ENCODE data around the gene NRCAM. TPM values are rescaled to one million over a fixed set of nuclear protein-coding genes. Genes with fewer than 3 reads are reported as not detected.
A peak's percentile ranks its signal among the peaks of the same experiment; 100 is the strongest.
"Not testable (repeated sequence)": the region's sequence is repeated elsewhere in the genome, so short reads cannot be mapped to it uniquely, and the experiment has no call there.

The NRCAM gene
- polyA plus RNA-seq (ENCODE audit: insufficient read length in 12 of 12) = 10 to 100 TPM in 11 of 12 donors, not detected in 1; 14.1 to 60.4 (median 35.1) TPM
- long read RNA-seq, donor 1 = 0 reads
- long read RNA-seq, donor 2, partial matches to known transcripts = 7 of 7 reads
- long read RNA-seq, donor 2, other reads (novel, unspliced or antisense) = 0 of 7 reads
- long read RNA-seq, donor 3 = 0 reads
- long read RNA-seq, donor 4, partial matches to known transcripts = 0 of 1 reads
- long read RNA-seq, donor 4, other reads (novel, unspliced or antisense) = 0 of 1 reads
- long read RNA-seq, donor 5, partial matches to known transcripts = 15 of 15 reads
- long read RNA-seq, donor 5, other reads (novel, unspliced or antisense) = 0 of 15 reads
- long read RNA-seq, donor 6 = 0 reads
- long read RNA-seq, donor 7 = 0 reads
- long read RNA-seq, donor 8, full-length matches to known transcripts = 1 of 13 reads
- long read RNA-seq, donor 8, partial matches to known transcripts = 12 of 13 reads
- long read RNA-seq, donor 8, other reads (novel, unspliced or antisense) = 0 of 13 reads
- long read RNA-seq, donor 9 = 0 reads
- long read RNA-seq, donor 10, partial matches to known transcripts = 7 of 7 reads
- long read RNA-seq, donor 10, other reads (novel, unspliced or antisense) = 0 of 7 reads
- long read RNA-seq, donor 11 = 0 reads

DNA sequence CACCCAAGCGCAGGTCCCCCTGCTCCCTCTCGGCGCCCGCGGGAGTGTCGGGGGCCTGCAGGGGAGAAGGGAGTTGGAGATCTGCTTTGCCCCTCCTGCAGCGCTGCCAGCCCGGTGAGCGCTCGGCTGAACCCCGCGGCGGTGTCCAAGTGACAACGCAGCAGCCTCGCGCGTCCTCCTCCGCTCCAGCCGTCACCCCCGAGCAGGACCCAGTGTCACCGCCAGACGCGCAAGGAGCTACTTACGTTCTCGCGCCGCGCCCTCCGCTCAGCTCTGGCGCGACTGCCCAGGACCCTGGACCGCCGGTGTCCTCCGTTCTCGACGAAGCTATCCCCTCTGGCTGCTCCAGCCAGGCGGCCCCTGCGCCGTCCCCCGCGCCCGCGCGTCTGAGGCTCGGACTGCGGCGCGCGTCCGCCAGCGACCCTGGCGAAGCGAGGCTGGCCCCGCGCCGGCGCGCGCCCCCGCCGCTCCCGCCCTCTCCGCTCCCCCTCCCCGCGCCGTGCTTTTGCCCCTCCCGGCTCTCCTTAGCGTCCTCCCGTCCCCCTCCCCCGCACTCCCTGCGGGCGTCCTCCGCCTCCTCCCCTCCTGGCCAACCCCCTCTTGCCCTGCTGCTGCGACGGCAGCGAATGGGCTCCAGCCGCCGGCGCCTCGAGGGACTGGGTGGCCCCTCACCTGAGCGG lies at the start of gene NRCAM:
NRCAM (minus strand) TSS at position 439 of the 680 bp plus-strand sequence. CDS start 216,372 bp downstream, outside the sequence.
- DNase-seq = peak; percentile 43

DNA sequence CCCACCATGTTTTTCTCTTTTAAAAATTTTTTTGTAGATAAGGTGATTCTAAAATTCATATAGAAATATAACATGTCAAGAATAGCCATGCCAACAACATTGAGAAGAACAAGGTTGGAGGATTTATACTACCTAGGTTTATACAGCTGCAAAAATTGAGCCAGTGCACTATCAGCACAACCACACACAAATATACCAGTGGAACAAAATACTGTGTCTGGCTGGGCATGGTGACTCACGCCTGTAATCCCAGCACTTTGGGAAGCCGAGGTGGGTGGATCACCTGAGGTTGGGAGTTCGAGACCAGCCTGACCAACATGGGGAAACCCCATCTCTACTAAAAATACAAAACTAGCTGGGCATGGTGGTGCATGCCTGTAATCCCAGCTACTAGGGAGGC lies 48.3 kb upstream of the NRCAM start:
- DNase-seq = not testable (repeated sequence)

DNA sequence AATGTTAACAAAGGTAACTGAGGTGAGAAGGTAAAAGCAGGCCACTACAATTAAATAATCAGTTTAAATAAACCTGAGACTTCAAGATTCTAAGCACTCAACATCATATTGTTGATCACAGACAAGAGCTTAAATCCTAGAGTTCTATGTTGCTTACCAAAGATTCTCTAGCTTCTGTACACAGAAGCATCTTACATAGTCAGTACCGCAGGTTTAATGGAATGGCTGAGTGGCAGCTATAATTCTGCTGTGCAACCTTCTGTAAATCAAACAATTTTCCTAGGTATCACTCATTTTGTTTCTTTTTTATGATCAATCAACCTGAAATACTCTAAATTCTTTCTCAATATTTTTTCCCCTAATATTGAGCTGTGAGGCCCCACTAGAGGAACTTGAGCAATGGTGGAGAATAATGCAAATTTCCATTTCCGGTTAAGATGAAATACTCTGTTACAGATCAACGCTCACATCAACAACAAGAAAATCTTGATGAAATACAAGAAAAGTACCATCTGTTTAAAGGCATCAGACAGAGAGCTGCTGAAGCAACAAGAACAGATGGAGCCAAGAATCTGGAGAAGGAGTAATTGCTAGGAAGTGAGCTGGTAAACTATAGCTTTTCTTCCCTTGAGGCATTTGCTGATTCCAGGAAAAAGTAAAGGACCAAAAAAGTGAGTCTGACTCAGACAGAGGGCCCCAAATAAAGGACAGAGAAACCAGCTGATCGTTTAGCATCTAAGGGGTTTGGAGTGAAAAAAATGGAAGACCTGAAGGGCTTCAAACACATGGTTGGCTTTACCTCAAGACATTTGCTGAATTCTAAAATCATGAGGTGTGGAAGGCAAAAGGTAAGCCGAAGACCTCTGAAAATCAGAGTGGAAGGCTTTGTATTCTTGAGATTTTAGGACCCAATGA lies 47.1 kb upstream of the NRCAM start:
- no peak for DNase-seq

DNA sequence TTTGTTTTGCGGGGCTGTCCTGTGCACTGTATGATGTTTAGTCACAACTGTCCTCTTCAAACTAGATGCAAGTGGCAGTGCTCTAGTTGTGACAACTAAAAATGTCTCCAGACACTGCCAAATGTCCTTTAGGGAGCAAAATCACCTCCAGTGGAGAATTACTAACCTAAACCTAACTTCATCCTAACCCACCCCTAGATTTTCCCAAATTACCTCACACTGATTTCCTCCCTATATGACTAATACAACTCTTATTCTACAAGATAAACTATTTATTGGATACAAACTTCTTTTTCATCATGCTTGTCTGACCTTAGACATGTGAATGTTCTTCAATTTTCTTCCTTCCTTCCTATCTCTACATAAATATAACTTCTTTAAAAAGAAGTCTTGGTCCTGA lies 43.3 kb upstream of the NRCAM start:
- DNase-seq = no peak

DNA sequence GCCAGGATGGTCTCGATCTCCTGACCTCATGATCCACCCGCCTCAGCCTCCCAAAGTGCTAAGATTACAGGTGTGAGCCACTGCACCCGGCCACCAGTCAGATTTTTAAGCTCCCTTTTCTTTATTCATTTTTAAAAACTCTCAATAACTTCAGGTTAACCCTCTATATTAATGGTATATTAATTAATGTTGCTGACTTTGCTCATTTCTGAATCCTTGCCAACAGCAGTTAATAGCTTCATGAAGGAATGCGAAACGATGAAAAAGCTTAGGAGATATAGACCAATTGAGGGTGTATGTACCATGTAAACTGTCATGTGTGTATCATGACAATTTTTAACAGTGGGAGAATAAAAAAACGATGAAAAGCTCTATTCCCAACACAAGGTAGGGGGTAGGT lies 42.2 kb upstream of the NRCAM start:
- no peak for DNase-seq

DNA sequence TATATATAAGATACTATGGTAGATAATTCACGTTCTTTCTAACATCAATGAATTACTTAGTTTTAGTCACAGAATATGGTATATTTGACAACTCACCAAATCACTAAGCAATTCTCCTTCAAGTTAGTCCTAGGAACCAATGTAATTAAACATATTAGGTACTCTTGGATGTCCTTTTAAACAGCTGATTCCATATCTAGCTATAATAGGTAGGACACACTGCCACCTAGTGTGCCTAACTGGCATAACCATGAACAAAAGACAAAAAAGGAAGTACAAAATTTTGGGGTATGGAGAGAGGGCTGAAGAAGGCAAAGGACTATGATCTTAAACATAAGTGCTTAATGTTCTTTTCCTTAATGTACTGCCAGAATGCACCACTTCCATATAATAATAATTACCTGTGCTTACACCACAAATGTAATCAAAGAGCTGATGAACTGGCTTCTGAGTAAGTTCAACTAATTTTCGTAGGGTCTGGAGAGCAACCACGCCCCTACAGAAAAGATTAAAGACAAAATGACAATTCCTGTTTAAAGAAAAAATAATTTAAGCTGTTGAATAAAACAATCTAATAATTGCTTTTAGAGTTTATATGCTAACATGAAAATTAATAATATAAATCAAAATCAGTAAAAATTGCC lies 41.0 kb upstream of the NRCAM start:
- peak; percentile 43 for DNase-seq

DNA sequence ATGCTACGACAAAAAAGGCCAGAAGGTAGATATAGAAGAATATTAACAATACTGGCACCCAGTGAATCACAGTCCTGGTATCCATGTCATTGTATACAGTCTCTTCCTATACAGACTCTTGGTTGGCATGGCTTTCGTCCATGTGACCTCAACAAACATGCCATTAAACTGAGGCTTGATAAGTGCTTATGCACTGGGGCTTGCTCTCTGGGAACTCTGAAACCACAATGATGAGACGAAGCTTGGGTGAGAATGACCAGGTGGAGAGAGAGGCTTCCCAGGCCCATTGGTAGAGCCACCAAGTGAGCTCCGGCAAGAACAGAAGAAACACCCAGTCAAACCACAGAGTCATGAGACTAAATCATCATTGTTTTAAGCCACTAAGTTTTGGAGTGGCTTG lies 36.5 kb upstream of the NRCAM start:
- DNase-seq = no peak

DNA sequence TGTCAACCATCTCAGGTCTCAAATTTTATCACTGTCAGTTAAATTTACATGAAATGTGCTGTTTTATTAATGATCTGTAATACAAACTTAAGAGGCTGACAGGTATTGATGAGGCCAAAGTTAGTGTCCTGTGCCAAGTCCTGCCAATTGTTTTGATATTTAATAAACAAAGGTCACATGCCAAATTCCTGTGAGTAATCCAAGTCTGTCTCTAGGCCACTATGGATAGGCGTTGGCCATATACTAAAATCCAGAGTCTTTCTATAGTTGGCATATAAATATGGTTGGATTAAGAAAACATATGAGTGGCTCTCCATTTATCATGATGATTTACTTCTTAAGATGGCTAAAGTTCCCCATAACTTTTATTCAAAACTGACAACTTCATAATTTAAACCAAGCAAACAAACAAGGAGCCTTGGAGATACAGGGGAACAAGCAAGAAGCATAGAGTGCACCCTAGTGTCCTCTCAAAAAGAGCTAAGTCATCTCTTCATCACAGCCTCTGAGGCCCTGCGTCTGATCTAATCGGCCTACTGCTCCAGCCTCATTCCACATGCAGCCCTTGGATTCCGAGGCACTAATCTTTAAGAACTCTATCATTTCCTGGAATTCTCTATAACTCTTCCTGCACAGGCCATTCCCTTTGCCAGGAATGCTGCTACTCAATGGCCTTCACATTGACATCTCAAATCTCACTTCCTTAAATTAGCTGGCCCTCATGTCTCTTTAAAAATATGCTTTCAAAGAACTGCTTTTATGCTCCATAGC lies 32.7 kb upstream of the NRCAM start:
- no peak for DNase-seq

DNA sequence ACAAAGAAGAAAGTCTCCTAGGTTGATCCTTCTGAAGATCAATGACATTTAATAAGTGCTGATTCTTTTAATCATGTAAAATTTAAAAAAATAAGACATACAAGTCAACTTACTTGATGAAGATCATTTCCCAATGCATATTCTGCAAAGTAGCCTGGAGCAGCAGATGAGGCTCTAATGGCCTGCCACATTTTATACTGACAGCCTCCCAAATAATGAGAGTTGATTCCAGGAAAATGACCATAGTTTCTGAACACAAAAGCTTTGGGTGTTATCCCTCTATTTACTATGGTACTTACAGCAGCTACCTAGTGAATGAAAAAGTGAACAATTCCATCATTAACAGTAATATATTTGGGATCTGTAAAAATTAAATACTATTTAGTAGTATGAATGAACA lies 31.4 kb upstream of the NRCAM start:
- DNase-seq = no peak

DNA sequence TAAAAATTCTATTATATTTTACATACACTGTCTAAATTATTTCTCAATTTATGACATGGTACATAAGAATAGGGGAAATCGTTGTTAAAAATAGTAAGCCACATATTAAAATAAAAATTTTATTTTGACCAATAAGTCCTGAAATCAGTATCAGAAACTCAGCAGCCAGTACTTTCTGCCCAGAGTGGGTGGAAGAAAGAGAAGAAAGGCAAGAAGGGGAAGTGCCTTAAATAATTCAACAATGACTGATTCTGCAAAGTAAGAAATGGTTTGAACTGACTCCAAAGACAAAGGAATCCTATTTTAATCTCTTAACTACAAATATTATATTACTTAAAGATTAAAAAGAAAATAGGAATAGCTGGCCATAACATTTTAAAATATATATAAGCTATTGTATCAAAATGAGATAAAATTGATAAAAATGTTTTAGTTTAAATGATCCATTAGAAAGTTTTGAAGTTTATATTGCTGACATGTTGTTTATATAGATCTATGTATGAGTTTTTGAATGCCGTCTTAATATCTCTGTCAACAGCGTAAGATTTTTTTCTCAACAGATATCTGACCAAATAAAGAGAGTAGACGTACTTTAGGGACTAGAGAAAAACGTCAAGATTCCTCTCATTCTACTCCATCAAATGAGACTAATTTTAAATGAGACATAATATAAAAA lies 30.2 kb upstream of the NRCAM start:
- DNase-seq = no peak

DNA sequence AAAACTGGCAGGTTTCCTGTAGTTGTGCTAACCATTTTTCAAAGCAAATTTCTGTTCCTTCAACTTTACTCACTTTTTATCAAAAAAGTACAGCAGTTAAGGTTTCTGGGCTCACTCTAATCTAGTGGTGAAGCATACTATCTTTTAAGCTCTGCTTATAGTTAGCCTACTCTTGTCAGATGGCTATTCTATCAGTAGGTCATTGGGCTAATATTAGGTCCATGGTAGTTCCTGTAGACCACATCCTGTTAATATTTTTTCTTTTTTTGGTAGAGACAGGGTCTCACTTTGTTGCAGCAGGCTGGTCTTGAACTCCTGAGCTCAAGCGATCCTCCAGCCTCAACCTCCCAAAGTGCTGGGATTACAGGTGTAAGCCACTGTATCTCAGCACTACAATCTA lies 27.9 kb upstream of the NRCAM start:
- no peak for DNase-seq

DNA sequence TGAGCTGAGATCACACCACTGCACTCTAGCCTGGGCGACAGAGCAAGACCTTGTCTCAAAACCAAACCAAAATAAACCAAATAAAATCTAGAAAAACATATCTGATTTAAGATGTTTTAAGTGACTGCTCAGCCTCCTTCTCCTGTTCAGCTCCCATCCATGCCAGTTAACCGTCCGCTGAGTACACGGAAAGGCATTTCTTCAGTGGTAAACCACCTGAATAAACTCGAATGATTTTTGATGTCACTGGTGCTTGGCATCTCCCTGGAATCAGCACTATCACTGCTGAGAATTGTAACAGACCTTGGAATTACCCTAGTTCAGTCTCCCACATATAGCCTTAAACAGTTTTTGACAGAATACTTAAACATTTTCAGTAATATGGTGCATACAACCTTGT lies 24.1 kb upstream of the NRCAM start:
- DNase-seq = no peak

DNA sequence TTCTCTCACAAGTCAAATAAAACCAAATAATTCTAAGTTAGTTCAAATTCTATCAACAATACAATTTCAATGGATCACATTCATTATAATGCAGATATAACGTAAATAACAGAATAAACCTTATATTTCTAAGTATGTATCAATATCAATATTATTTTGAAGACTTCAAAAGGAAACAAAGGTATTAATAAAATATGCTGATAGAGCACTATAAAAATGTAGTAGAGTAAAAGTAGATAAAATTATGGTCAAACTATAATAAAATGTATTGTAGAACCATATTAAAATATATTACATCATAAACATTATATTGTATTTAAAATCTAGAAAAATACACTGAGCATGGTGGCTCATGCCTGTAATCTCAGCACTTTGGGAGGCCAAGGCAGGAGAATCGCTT lies 23.5 kb upstream of the NRCAM start:
- DNase-seq = no peak

DNA sequence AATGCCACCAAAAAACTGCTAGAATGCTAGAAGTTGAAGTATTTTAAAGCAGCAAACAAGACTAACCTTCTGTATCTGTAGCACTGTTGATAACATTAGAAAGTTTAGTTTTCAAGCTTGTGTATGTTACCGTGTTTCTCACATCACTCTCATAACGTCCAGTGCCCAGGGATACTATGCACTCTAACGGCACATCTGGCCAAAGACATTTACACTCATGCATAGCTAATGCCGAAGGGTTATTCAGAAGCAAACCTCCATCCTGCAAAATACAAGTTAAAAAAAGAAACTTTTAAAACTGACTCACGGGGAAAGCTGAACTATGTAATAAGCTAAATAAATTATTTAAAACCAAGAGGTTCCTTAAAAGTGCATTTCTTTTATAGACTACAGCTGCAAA lies 22.9 kb upstream of the NRCAM start:
- DNase-seq = no peak

DNA sequence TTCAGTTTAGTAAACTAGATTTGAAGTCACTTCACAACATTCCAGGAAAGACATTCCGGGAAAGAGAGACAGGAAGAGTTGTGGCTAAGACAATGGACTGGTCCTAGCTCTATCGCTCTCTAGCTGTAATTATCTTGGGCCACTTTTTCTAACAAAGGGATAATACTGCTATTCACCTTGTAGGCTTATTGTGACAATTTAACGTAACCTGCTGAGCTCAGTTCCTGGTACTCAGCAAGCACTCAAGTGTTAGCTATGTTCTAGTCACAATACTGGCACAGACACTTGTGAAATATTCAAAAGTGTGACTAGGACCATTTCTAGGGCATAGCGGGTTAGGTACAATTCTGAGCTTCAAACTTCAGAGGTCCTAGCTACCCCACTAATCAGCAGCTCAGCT lies 12.0 kb upstream of the NRCAM start:
- DNase-seq = no peak

DNA sequence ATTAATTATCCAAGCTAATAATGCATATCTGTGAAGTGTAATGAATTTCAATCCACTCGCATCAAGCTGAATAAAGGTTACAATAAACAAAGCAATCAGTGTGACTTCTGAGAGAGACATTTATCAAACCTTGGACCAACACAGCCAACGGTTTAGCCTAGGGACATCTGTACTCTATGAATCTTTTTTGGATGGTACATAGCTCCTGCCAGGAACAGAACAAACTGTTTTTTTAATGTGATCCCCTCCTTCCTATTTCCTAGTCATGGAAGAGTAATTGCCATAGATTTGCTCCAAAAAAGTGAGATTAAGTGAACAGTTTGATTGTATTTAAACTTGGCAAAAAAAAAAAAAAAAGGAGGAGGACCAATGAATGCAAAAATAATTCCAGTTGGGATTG lies 11.2 kb upstream of the NRCAM start:
- DNase-seq = no peak

DNA sequence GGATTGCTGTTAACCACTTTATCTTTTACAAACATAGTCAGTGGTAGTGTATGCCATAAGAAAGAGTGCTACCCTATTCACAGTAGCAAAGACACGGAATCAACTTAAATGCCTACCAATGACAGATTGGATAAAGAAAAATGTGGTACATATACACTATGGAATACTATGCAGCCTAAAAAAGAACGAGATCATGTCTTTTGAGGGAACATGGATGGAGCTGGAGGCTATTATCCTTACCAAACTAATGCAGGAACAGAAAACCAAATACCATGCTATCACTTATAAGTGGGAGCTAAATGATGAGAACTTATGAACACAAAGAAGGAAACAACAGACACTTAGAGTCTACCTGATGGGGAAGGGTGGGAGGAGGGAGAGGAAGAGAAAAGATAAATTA lies 10.1 kb upstream of the NRCAM start:
- DNase-seq = not testable (repeated sequence)

DNA sequence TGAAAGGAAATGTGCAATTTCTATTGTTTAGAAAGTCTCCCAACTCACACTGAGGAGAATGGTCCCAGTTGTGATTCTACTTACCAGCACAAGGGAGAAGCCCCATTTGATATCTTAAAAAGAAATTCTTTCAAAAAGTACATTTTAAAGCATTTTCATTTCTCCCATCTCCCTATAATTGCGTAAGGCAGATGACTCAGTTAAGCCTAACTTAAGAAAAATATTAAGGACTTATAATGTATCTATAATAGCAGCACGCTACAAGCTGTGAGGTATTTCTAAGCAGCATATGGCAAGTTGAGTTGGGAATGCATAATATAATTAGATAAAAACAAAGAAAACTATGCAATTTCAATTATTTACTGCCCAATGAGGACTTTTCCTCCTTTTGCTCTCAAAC lies 8.5 kb upstream of the NRCAM start:
- DNase-seq = no peak

DNA sequence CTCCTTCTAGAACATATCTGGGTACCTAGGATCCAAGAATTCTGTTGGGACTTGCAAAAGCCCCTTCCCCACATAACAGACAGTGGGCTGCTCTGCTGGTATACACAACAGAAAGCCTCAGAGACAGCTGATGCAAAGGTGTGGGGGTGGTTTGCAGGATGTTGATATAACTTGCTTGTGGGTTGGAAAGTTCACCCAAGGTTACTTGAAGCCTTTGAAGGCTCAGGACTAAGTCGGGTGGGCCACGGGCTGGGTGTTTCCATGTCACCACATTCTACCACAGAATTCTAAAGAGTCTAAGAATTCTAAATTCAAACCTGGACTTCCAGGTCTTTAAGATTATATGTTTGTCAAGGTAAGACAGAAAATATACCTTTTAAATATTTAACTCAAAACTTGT lies 7.4 kb upstream of the NRCAM start:
- no peak for DNase-seq

DNA sequence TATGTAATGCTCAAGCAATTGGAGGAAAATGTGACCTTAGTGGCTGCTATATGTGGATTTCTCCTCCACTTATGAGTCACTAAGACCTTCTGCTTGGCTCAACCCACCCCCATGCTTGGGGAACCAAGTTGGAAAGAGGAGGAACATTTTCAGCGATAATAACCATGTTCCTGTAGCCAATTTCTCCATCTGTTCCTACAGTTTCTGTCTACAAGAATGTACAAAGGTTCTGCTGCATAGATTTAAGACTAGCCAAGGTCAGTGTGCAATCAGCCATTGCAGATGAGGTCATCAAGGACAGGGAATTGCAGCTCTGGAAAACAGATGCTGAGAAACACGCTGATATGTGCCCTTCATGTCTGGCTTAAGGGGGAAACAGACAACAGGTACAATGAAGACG lies 5.6 kb upstream of the NRCAM start:
- DNase-seq = peak; percentile 35
